PC-3 (cell line): ENCODE measurements around the gene TMEFF2.

Experiments used
- EZH2 ChIP-seq: fragments of 300-600 bp; sonication (generic); IDR thresholded peaks from one replicate; pipeline ENCODE4 v1.6.1; 2017; ENCODE audit warnings: antibody characterized with exemption, mild to moderate bottlenecking, low read length; ENCODE audit not compliant: unreplicated experiment
- TF ChIP-seq, protein P1 (sequence below): fragments of 300-600 bp; sonication (generic); conservative IDR thresholded peaks from 2 replicates; pipeline ENCODE4 v1.5.1; 2017; ENCODE audit warnings: antibody characterized with exemption, low read depth, mild to moderate bottlenecking, low read length

DNA sequence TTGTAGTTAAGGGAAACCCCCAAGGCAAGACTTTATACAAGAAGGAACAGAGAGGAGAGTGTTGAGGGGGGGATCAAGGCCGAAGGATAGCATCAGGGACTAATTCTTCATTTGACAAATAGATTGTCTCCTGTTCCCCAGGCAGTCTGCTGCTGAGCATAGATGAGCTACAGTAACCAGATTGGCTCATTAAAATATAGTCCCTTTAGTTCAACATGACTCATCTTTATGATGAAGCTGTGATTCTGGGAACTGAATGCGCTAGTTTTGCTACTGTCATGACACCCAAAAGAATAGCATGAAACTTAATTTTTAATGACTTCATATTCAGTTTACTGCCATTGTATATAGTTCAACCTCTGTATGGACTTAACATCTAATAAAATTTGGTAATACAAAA lies 35.5 kb downstream of the TMEFF2 start:
- no peak for TF ChIP-seq EZH2
- TF ChIP-seq, protein P1, sequence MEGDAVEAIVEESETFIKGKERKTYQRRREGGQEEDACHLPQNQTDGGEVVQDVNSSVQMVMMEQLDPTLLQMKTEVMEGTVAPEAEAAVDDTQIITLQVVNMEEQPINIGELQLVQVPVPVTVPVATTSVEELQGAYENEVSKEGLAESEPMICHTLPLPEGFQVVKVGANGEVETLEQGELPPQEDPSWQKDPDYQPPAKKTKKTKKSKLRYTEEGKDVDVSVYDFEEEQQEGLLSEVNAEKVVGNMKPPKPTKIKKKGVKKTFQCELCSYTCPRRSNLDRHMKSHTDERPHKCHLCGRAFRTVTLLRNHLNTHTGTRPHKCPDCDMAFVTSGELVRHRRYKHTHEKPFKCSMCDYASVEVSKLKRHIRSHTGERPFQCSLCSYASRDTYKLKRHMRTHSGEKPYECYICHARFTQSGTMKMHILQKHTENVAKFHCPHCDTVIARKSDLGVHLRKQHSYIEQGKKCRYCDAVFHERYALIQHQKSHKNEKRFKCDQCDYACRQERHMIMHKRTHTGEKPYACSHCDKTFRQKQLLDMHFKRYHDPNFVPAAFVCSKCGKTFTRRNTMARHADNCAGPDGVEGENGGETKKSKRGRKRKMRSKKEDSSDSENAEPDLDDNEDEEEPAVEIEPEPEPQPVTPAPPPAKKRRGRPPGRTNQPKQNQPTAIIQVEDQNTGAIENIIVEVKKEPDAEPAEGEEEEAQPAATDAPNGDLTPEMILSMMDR, result no peak
